Endothelial cell (in vitro differentiated cells): ENCODE measurements around the gene TAF13. TPM values are rescaled to one million over a fixed set of nuclear protein-coding genes. Genes with fewer than 3 reads are reported as not detected.

Source experiments
- DNase-seq: peaks from one replicate; pipeline ENCODE4 v3.0.0; 2021; ENCODE audit warnings: low spot score
- H3K27ac Mint-ChIP-seq: one replicate; pipeline ENCODE4 v1.8.0; 2021; ENCODE audit warnings: mixed read lengths, inconsistent platforms; ENCODE audit not compliant: unreplicated experiment
- H3K27me3 Mint-ChIP-seq: one replicate; pipeline ENCODE4 v1.8.0; 2021; ENCODE audit warnings: mild to moderate bottlenecking, moderate library complexity, mixed read lengths, inconsistent platforms; ENCODE audit not compliant: unreplicated experiment
- H3K36me3 Mint-ChIP-seq: one replicate; pipeline ENCODE4 v1.8.0; 2021; ENCODE audit warnings: mild to moderate bottlenecking, low read depth, mixed read lengths, inconsistent platforms; ENCODE audit not compliant: unreplicated experiment
- H3K4me1 Mint-ChIP-seq: one replicate; pipeline ENCODE4 v1.8.0; 2021; ENCODE audit warnings: mild to moderate bottlenecking, mixed read lengths, inconsistent platforms; ENCODE audit not compliant: unreplicated experiment
- H3K4me3 Mint-ChIP-seq: one replicate; pipeline ENCODE4 v1.8.0; 2021; ENCODE audit warnings: mild to moderate bottlenecking, mixed read lengths, inconsistent platforms; ENCODE audit not compliant: unreplicated experiment
- H3K9me3 Mint-ChIP-seq: one replicate; pipeline ENCODE4 v1.8.0; 2021; ENCODE audit warnings: mixed read lengths, inconsistent platforms; ENCODE audit not compliant: unreplicated experiment
- CTCF ChIP-seq: fragments of 200-600 bp; sonication (generic); IDR thresholded peaks from one replicate; pipeline ENCODE4 v1.5.0; 2021; ENCODE audit warnings: antibody characterized with exemption; ENCODE audit not compliant: unreplicated experiment
- total RNA-seq: library from RNA; stranded (reverse); fragmentation: NEBNext Ultra II Directional; extraction: Animal tissue kit (Norgen Biotek cat#: 25700); gene quantifications from one replicate; pipeline ENCODE4 v1.2.1, GENCODE V29; 2021; ENCODE audit not compliant: unreplicated experiment

TAF13 gene
- total RNA-seq, 1 donor from 2014 or later, result 33.7 TPM

GRCh38 chr1:109017134-109017533 lies 58.7 kb downstream of the TAF13 start:
- no peak for TF ChIP-seq CTCF
- DNase-seq, result no peak
- no peaks in the 10 kb centered on the region for H3K9me3 Mint-ChIP-seq
- H3K4me1 Mint-ChIP-seq, result no peaks in the 10 kb centered on the region
- H3K4me3 Mint-ChIP-seq, result no peak overlapping the region
- H3K27me3 Mint-ChIP-seq, result no peaks in the 10 kb centered on the region
- H3K27ac Mint-ChIP-seq, result no peak overlapping the region
- H3K36me3 Mint-ChIP-seq, result peaks cover 22% of the 10 kb centered on the region

Other genes with a start within 250 kb of the TAF13 start
- not detected for gene AKNAD1, start 218.9 kb downstream of the TAF13 start, total RNA-seq
- gene GPSM2, start 199.0 kb downstream of the TAF13 start, total RNA-seq, result 12.9 TPM
- 28.2 TPM for gene CLCC1, start 112.5 kb downstream of the TAF13 start, total RNA-seq
- gene WDR47, start 33.9 kb downstream of the TAF13 start, total RNA-seq, result 19.4 TPM
- gene TMEM167B, start 14.8 kb upstream of the TAF13 start, total RNA-seq, result 22.3 TPM
- gene ELAPOR1, start 38.1 kb upstream of the TAF13 start, total RNA-seq, result 0.26 TPM
- 125 TPM for gene SARS1, start 137.9 kb upstream of the TAF13 start, total RNA-seq
- 1.6 TPM for gene CELSR2, start 173.5 kb upstream of the TAF13 start, total RNA-seq
- gene PSRC1, start 207.1 kb upstream of the TAF13 start, total RNA-seq, result 9.7 TPM
- gene MYBPHL, start 231.0 kb upstream of the TAF13 start, total RNA-seq, result not detected